HG03064 (cell line): ENCODE measurements around the gene CLTC.
"Not testable (repeated sequence)": the region's sequence is repeated elsewhere in the genome, so short reads cannot be mapped to it uniquely, and the experiment has no call there.

Source experiments
- ATAC-seq: cut with Tn5 transposase; IDR thresholded peaks from one replicate; pipeline ENCODE4 v1.9.1; 2021; ENCODE audit warnings: low read depth; ENCODE audit not compliant: unreplicated experiment

The CLTC gene

GRCh38 chr17:59633658-59634359 is 14.1 kb downstream of the CLTC start:
- ATAC-seq = no peak

- ATAC-seq = no peak
These were observed 15.2 kb downstream of the CLTC start for GRCh38 chr17:59634632-59635541.

DNA sequence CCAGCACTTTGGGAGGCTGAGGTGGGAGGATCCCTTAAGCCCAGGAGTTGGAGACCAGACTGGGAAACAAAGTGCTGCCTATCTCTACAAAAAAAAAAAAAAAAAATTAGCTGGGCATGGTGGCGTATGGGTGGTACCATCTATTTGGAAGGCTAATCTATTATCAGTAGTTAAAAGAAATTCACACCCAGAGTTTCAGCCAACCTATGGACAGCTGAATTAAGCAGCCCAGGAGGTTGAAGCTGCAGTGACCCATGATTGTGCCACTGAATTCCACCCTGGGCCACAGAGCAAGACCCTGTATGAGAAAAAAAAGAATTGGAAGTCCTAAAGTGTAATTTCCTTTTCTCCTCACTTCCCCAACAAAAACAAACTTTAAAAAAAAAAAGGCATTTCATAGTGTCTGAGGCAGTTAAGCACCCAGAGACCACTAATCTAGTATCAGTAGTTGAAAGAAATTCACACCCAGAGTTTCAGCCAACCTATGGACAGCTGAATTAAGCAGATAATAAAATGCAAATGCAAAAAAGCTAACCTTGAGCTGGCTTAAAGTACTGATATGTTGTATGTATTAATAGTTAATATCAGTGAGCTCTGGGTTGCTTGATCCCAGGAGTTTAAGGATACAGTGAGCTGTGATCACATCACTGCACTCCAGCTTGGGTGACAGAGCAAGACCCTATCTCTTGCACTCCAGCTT is 18.1 kb downstream of the CLTC start:
- no peak for ATAC-seq

DNA sequence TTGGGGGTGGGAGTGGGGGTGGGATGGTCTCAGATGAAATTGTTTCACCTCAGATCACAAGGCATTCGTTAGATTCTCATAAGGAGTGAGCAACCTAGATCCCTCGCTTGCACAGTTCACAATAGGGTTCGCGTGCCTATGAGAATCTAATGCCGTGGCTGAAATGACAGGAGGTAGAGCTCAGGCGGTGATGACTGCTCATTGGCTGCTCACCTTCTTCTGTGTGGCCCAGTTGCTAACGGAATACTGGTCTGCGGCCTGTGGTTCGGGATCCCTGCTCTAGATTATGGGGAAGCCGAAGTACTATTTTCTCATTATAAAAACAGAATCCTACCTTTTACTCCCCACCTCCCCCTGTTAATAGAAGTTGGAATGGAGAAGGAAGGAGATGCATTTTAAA is 18.9 kb downstream of the CLTC start:
- ATAC-seq = no peak

DNA sequence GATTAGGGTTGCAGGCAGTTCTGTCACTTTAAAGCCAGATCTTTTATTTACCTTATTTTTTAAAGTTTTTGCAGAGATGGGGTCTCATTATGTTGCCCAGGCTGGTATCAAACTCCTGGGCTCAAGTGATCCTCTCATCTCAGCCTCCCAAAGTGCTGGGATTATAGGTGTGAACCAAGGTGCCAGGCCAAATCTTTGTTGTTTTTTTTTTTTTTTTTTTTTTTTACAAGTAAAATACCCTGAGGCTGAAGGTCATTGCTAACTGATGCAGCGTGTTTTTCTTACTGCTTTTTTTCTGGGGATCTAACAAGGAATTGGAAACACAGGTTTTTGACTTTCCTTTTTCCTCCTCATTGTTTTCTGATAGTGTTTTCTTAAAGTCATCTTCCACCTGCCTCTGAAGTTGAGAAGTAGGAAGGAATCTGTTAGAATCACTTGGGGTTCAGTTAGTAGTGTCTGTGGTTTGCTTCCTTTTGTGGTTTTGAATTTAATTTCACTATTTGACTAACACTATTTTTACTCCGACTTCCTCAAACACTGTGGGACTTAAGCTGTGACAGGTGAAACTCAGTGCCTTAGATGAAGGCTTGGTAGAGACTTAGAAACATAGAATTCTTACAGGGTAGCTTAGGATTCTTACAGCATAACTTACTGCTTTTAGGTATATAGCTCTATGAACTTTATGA is 22.2 kb downstream of the CLTC start:
- peak; percentile 81 for ATAC-seq

DNA sequence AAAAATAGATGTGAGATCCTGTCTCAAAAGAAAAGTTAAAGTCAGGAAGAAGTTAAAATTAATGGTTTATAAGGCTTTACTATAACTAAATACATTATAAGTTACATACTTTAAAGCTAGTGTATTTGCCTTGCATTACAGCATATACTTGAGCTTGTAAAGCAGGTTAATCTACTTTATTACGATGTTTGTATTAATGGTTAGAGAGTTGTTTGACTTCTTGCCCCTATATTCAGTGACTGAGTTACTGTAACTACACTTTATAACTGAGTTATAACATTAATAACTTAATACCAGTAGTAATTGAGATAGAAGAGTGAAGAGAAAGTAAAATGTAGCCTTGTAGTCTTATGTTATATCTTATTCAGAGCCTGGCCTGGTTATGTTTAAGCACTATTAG is 22.9 kb downstream of the CLTC start:
- no peak for ATAC-seq

- no peak for ATAC-seq
These were observed 23.8 kb downstream of the CLTC start for GRCh38 chr17:59643159-59644140.

DNA sequence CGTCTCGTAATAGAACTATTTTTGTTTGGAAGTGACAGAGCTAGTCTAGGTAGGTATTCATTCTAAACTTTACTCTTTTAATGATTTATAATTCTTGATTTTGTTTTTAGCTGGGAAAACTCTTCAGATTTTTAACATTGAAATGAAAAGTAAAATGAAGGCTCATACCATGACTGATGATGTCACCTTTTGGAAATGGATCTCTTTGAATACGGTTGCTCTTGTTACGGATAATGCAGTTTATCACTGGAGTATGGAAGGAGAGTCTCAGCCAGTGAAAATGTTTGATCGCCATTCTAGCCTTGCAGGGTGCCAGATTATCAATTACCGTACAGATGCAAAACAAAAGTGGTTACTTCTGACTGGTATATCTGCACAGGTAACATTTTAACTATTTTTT is 27.6 kb downstream of the CLTC start:
- no peak for ATAC-seq

DNA sequence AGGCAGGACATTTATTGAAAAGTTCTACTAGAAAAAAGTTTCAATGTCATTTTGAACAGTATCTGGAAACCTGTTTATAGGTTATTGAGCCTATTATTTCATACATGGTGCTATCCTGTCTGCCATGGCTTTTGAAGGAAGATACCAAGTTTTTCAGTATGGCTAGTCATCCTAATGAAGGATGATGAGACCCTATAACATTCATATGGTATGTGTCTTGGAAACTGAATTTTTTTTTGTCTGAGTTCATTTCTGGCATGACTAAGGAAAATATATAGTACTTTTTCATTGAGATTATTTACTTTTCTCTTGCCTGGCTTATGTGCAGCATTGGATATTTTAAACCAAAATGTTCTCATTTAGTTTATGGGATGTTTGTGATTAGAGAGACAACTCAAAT is 30.2 kb downstream of the CLTC start:
- ATAC-seq = no peak

DNA sequence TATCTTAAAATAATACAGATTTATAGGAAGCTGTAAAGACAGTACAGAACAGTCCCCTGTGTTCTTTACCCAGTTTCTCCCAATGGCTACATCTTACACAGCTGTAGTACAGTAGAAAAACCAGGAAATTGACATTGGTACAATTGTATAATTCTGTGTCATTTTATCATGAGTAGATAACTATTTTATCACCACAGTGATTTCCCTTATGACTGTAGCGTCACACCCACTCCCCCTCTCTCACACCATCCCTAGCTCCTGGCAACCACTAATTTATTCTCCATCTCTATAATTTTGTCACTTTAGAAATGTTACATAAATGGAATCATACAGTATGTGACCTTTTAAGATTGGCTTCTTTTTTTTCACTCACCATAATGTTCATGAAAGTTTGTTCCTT is 30.9 kb downstream of the CLTC start:
- no peak for ATAC-seq

DNA sequence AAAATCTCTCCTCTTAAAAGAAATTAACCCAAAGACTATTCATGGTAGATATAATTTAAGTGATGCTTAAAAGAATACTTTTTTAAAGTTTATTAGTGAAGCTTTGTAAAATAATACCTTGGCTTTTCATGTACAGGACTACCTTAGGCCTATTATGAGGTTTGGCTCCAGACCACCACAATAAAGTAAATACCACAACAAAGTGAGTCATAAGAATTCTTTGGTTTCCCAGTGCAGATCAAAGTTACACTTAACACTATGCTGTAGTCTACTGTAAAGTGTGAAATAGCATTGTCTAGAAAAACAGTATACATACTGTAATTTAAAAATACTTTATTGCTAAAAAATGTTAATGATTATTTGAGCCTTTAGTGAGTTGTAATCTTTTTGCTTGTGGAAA is 31.7 kb downstream of the CLTC start:
- no peak for ATAC-seq

DNA sequence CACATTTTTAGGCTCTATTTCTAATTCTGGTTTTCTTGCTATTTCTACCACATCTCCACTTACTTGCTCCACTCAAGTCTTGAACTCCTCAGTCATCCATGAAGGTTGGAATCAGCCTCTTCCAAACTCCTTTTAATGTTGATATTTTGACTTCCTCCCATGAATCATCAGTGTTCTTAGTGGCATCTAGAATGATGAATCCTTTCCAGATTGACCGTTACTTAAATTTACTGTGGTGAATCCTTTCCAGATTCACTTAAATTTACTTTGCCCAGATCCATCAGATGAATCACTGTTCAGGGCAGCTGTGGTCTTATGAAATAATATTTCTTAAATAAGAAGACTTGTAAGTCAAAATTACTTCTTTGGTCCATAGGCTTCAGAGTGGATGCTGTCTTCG is 32.4 kb downstream of the CLTC start:
- no peak for ATAC-seq

DNA sequence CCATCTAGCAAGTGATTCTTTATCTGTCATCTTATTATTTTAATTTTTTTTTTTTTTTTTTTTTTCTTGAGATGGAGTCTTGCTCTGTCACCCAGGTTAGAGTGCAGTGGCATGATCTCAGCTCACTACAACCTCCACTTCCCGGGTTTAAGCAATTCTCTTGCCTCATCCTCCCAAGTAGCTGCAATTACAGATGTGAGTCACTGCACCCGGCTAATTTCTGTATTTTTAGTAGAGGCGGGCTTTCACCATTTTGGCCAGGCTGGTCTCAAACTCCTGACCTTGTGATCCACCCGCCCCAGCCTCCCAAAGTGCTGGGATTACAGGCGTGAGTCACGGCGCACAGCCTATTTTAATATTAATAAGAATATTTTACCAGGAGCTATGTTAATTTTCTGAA is 36.9 kb downstream of the CLTC start:
- not testable (repeated sequence) for ATAC-seq

DNA sequence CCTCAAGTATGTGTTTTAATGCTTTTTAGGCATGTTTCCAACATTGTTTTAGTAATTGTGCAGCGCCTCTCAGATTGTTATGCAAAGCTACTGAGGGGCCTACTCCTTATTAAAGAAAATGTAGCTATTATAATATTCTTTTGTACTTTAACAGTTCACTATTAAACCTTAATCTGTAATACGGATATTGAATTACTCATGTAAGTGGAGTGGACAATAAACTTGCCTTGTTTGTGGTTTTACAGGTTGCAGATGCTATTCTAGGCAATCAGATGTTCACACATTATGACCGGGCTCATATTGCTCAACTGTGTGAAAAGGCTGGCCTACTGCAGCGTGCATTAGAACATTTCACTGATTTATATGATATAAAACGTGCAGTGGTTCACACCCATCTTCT is 46.5 kb downstream of the CLTC start:
- ATAC-seq = no peak

- ATAC-seq = no peak
These were observed 49.1 kb downstream of the CLTC start for GRCh38 chr17:59668816-59669215.

GRCh38 chr17:59669411-59669810 is 49.7 kb downstream of the CLTC start:
- ATAC-seq = no peak

- no peak for ATAC-seq
These were observed 50.2 kb downstream of the CLTC start for GRCh38 chr17:59669944-59670343.

DNA sequence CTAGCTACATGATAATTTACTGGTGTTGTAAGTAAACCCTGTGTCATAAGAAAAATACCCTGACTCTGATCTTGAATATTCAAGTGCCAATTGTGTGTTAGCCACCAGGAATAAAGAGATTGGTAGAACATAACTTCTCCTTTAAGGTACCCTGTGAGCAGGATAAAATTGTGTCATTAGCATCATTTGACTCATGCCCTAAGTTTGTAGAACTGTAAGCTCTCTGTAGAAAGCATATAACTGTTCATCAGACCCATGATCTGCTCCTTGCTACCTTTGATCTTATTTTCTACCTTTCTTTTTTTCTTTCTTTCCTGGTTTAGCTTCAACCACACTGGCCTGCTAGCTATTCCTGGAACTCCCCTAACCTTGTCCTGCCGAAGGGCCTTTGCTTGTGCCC is 51.7 kb downstream of the CLTC start:
- no peak for ATAC-seq

DNA sequence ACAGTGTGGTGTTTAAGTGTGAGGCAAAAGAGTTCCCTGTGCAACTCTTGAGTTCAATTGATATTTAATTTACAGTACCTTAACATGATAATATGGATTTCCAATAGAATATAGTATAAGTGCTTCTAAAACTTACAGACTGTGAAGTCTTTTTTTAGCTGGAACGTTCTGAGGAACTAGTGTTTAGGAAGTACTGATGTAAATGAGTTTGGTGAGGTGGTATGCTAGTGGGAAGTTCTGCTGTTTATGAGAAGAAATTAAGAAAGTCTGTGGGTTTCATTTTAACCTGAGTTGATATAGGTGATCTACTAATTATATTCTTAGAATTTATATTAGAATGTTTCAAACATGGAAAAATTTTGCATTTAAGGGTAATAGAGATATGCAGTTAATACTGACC is 55.5 kb downstream of the CLTC start:
- ATAC-seq = no peak

DNA sequence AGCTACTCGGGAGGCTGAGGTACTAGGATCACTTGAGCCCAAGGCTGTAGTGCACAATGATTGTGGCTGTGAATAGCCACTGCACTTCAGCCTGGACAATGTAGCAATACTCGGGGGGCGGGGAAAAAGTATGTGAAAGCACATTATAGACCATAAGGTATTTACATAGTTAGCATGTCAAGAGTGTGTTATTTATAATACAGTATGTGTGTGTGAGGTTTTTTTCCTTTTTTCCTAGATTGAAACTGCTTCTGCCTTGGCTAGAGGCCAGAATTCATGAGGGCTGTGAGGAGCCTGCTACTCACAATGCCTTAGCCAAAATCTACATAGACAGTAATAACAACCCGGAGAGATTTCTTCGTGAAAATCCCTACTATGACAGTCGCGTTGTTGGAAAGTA is 57.0 kb downstream of the CLTC start:
- no peak for ATAC-seq
